Measurements from ENCODE around the gene IPO5.

Gene IPO5

DNA sequence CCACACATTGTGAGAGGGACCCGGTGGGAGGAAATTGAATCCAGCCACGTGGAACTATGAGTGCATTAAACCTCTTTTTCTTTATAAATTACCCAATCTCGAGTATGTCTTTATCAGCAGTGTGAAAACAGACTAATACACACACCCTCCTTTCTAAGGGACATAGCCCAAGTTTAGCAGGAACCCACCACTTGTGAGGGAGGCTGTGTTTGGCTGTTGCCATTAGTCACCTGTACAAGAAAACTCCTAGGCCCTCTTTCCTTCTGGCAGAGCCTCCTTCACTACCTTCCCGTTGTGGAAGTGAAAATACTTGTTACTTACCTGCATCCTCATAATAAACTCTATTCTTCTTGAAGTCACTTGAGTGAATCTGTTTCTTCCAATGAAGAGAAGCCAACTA, 113.2 kb downstream of the IPO5 start:
- no peak for DNase-seq

GRCh38 chr13:98068521-98068920, 115.0 kb downstream of the IPO5 start:
- peak; percentile 33 for DNase-seq

- no peak for DNase-seq
Observed at GRCh38 chr13:98069985-98070384, 116.5 kb downstream of the IPO5 start.

GRCh38 chr13:98071316-98071715, 117.8 kb downstream of the IPO5 start:
- no peak for DNase-seq

GRCh38 chr13:98072476-98072875, 119.0 kb downstream of the IPO5 start:
- no peak for DNase-seq
